H1 (cell line): ENCODE results near the gene RETSAT. TPM values are rescaled to one million over a fixed set of nuclear protein-coding genes. Genes with fewer than 3 reads are reported as not detected.

Experiments
- CTCF ChIA-PET: fragments of 300-600 bp; sonication (Branson Sonifier 250); formaldehyde crosslinking; loops from one replicate; lab custom pipeline; 2021; ENCODE audit not compliant: partially characterized antibody; lab: Charles Lee
- POLR2A ChIA-PET: fragments of 300-600 bp; sonication (Branson Sonifier 250); formaldehyde crosslinking; loops from one replicate; lab custom pipeline; 2021; ENCODE audit warnings: inconsistent platforms; ENCODE audit not compliant: partially characterized antibody; lab: Charles Lee
- DNase-seq, 2 experiments: peaks; one replicate each; pipeline versions ENCODE4 v3.0.0 to v3.0.0-alpha.2; 2010 to 2022; ENCODE audit warnings: low spot score in 2 of 2, low read depth in 1 of 2, mixed read lengths in 1 of 2
- FAIRE-seq: peaks from 2 replicates; lab custom pipeline; 2011; peaks lifted over from hg19 to GRCh38; lab: Jason Lieb, UNC
- H2AFZ ChIP-seq: 2 replicates; pipeline ENCODE4 v1.8.1; 2012; ENCODE audit warnings: low read length, inconsistent platforms
- H2AK5ac ChIP-seq: 2 replicates; pipeline ENCODE4 v1.6.1; 2013; ENCODE audit warnings: low read depth, low read length
- H2BK120ac ChIP-seq: replicated peaks from 2 replicates; pipeline ENCODE3; 2013; ENCODE audit warnings: low read depth, low read length, inconsistent platforms
- H2BK12ac ChIP-seq: 2 replicates; pipeline ENCODE4 v1.6.1; 2013; ENCODE audit warnings: low read depth, low read length
- H2BK15ac ChIP-seq: 2 replicates; pipeline ENCODE4 v1.6.1; 2013; ENCODE audit warnings: low read length
- H2BK20ac ChIP-seq: 2 replicates; pipeline ENCODE4 v1.6.1; 2013; ENCODE audit warnings: low read length
- H2BK5ac ChIP-seq: 2 replicates; pipeline ENCODE4 v1.6.1; 2013; ENCODE audit warnings: low read depth, low read length
- H3K14ac ChIP-seq: 2 replicates; pipeline ENCODE4 v1.6.1; 2013; ENCODE audit warnings: inconsistent platforms; ENCODE audit not compliant: insufficient read length
- H3K18ac ChIP-seq: 2 replicates; pipeline ENCODE4 v1.6.1; 2013; ENCODE audit warnings: low read length; ENCODE audit errors: extremely low read depth
- H3K23ac ChIP-seq: 2 replicates; pipeline ENCODE4 v1.6.1; 2013; ENCODE audit warnings: inconsistent platforms; ENCODE audit not compliant: insufficient read length
- H3K23me2 ChIP-seq: 2 replicates; pipeline ENCODE4 v1.6.1; 2013; ENCODE audit warnings: low read depth, low read length
- H3K27ac ChIP-seq: 2 replicates; pipeline ENCODE4 v1.6.1; 2011; ENCODE audit warnings: low read depth, low read length, inconsistent platforms
- H3K27me3 ChIP-seq, 4 experiments: replicated peaks in 1 of 4; 1 replicate in 1 of 4; 2 replicates in 3 of 4; pipeline versions ENCODE4 v1.6.1 to v1.8.1; 2011 to 2013; ENCODE audit warnings: low read length in 3 of 4, mild to moderate bottlenecking in 3 of 4, inconsistent platforms in 2 of 4, mixed read lengths in 2 of 4, moderate library complexity in 1 of 4; ENCODE audit not compliant: control insufficient read depth in 3 of 4, insufficient read depth in 3 of 4; ENCODE audit errors: extremely low read depth in 1 of 4
- H3K36me3 ChIP-seq, 4 experiments: 2 replicates each; pipeline versions ENCODE4 v1.6.1 to v1.8.1; 2011 to 2013; ENCODE audit warnings: mild to moderate bottlenecking in 4 of 4, low read length in 3 of 4, moderate library complexity in 2 of 4, control low read depth in 1 of 4, inconsistent platforms in 1 of 4; ENCODE audit not compliant: insufficient read depth in 4 of 4, control insufficient read depth in 2 of 4
- H3K4ac ChIP-seq: replicated peaks from 2 replicates; pipeline ENCODE3; 2013; ENCODE audit warnings: low read length, low read depth, mixed read lengths, inconsistent platforms; ENCODE audit not compliant: insufficient read length
- H3K4me1 ChIP-seq, 4 experiments: replicated peaks in 1 of 4; 1 replicate in 1 of 4; 2 replicates in 3 of 4; pipeline versions ENCODE4 v1.6.1 to v1.8.1; 2011 to 2013; ENCODE audit warnings: low read length in 3 of 4, inconsistent platforms in 2 of 4, mixed read lengths in 1 of 4; ENCODE audit not compliant: insufficient read depth in 4 of 4, control insufficient read depth in 3 of 4
- H3K4me2 ChIP-seq, 2 experiments: 2 replicates each; pipeline versions ENCODE4 v1.6.1 to v1.8.1; 2011 to 2013; ENCODE audit warnings: low read depth in 2 of 2, low read length in 2 of 2, control low read depth in 1 of 2, inconsistent platforms in 1 of 2, mild to moderate bottlenecking in 1 of 2; ENCODE audit not compliant: insufficient read depth in 1 of 2
- H3K4me3 ChIP-seq, 4 experiments: fragments of 200-600, 300-600 bp in 1 of 4; sonication (generic), shearing (Covaris generic), sonication (Bioruptor Twin) in 1 of 4; 2 replicates each; pipeline versions ENCODE4 v1.5.1 to v1.8.1; 2011 to 2016; ENCODE audit warnings: low read length in 4 of 4, low read depth in 3 of 4, control low read depth in 2 of 4, inconsistent platforms in 2 of 4, mild to moderate bottlenecking in 2 of 4, mixed read lengths in 1 of 4, moderate library complexity in 1 of 4; ENCODE audit not compliant: insufficient read depth in 2 of 4; ENCODE audit errors: extremely low read depth in 1 of 4
- H3K56ac ChIP-seq: replicated peaks from 2 replicates; pipeline ENCODE3; 2013; ENCODE audit warnings: low read depth, mild to moderate bottlenecking, mixed read lengths, low read length, inconsistent platforms; ENCODE audit not compliant: insufficient read length
- H3K79me1 ChIP-seq: 2 replicates; pipeline ENCODE4 v1.6.1; 2013; ENCODE audit warnings: low read depth, low read length, control low read depth
- H3K79me2 ChIP-seq, 2 experiments: 2 replicates each; pipeline versions ENCODE4 v1.6.1 to v1.8.1; 2012 to 2013; ENCODE audit warnings: low read length in 2 of 2, mild to moderate bottlenecking in 2 of 2, inconsistent platforms in 1 of 2; ENCODE audit not compliant: insufficient read depth in 2 of 2, control insufficient read depth in 1 of 2
- H3K9ac ChIP-seq, 4 experiments: replicated peaks in 1 of 4; 1 replicate in 1 of 4; 2 replicates in 3 of 4; pipeline versions ENCODE4 v1.6.1 to v1.8.1; 2011 to 2013; ENCODE audit warnings: low read depth in 3 of 4, low read length in 3 of 4, control low read depth in 2 of 4, mild to moderate bottlenecking in 2 of 4, moderate library complexity in 2 of 4, inconsistent platforms in 1 of 4; ENCODE audit errors: extremely low read depth in 1 of 4
- H3K9me3 ChIP-seq, 2 experiments: 2 replicates each; pipeline versions ENCODE4 v1.6.1 to v1.8.1; 2012 to 2013; ENCODE audit warnings: mild to moderate bottlenecking in 2 of 2, moderate library complexity in 2 of 2, control low read depth in 1 of 2, inconsistent platforms in 1 of 2, low read depth in 1 of 2, low read length in 1 of 2, mixed read lengths in 1 of 2; ENCODE audit not compliant: insufficient read depth in 2 of 2
- H4K20me1 ChIP-seq, 2 experiments: replicated peaks in 1 of 2; 2 replicates each; pipeline versions ENCODE3 to v1.8.1; 2011 to 2013; ENCODE audit warnings: inconsistent platforms in 2 of 2, low read length in 2 of 2, mild to moderate bottlenecking in 1 of 2; ENCODE audit not compliant: insufficient read depth in 2 of 2, control insufficient read depth in 1 of 2
- H4K5ac ChIP-seq: 2 replicates; pipeline ENCODE4 v1.6.1; 2013; ENCODE audit warnings: low read length, low read depth, mixed read lengths, inconsistent platforms; ENCODE audit not compliant: insufficient read length
- H4K8ac ChIP-seq: 2 replicates; pipeline ENCODE4 v1.8.0; 2013; ENCODE audit warnings: mild to moderate bottlenecking, moderate library complexity, low read length, inconsistent platforms; ENCODE audit not compliant: insufficient read depth; ENCODE audit errors: extremely low read depth
- H4K91ac ChIP-seq: replicated peaks from 2 replicates; pipeline ENCODE3; 2013; ENCODE audit warnings: low read length, mixed read lengths, inconsistent platforms; ENCODE audit not compliant: insufficient read length
- ASH2L ChIP-seq: fragments of 200-600, 300-600 bp; sonication (generic); IDR thresholded peaks from one replicate; pipeline ENCODE4 v1.7.1; 2017; ENCODE audit warnings: low read length
- ATF3 ChIP-seq: IDR thresholded peaks from 2 replicates; pipeline ENCODE4 v1.6.1; 2011; ENCODE audit warnings: low read depth, mild to moderate bottlenecking, low read length; ENCODE audit not compliant: insufficient read depth
- BRCA1 ChIP-seq: IDR thresholded peaks from 2 replicates; pipeline ENCODE4 v1.6.1; 2012; ENCODE audit warnings: low read depth, low read length, improper control_type of control experiment
- CHD2 ChIP-seq: IDR thresholded peaks from 2 replicates; pipeline ENCODE4 v1.6.1; 2012; ENCODE audit warnings: low read length, improper control_type of control experiment
- CREB1 ChIP-seq: IDR thresholded peaks from 2 replicates; pipeline ENCODE4 v1.6.1; 2012; ENCODE audit warnings: inconsistent platforms
- EZH2 ChIP-seq: fragments of 200-600 bp; sonication (generic); IDR thresholded peaks from 2 replicates; pipeline ENCODE4 v1.7.1; 2012; ENCODE audit warnings: low read depth, mild to moderate bottlenecking, moderate library complexity, low read length, inconsistent platforms; ENCODE audit not compliant: severe bottlenecking
- HDAC6 ChIP-seq: IDR thresholded peaks from one replicate; pipeline ENCODE4 v1.7.1; 2012; ENCODE audit warnings: low read depth, mild to moderate bottlenecking, inconsistent platforms, low read length, moderate library complexity
- PHF8 ChIP-seq: fragments of 200-600 bp; sonication (generic); conservative IDR thresholded peaks from 2 replicates; pipeline ENCODE4 v1.7.1; 2012; ENCODE audit warnings: low read depth, mild to moderate bottlenecking, inconsistent platforms, low read length, moderate library complexity
- SAP30 ChIP-seq: fragments of 300-600 bp; sonication (generic); IDR thresholded peaks from 2 replicates; pipeline ENCODE4 v1.7.1; 2012; ENCODE audit warnings: low read length, moderate library complexity, mild to moderate bottlenecking, inconsistent platforms; ENCODE audit not compliant: insufficient read depth, insufficient replicate concordance
- SIN3A ChIP-seq, 2 experiments: IDR thresholded peaks in 1 of 2; conservative IDR thresholded peaks in 1 of 2; 2 replicates each; pipeline ENCODE4 v1.6.1; 2011 to 2012; ENCODE audit warnings: low read length in 2 of 2, improper control_type of control experiment in 1 of 2, low read depth in 1 of 2, mild to moderate bottlenecking in 1 of 2
- SIX5 ChIP-seq: IDR thresholded peaks from 2 replicates; pipeline ENCODE4 v1.6.1; 2011; ENCODE audit warnings: mild to moderate bottlenecking, low read depth, low read length
- SP4 ChIP-seq: IDR thresholded peaks from 2 replicates; pipeline ENCODE4 v1.6.1; 2012; ENCODE audit warnings: low read length, inconsistent platforms
- TAF1 ChIP-seq: IDR thresholded peaks from 2 replicates; pipeline ENCODE4 v1.6.1; 2011; ENCODE audit warnings: mild to moderate bottlenecking, low read depth, low read length
- TBP ChIP-seq: IDR thresholded peaks from 2 replicates; pipeline ENCODE4 v1.6.1; 2011; ENCODE audit warnings: low read depth, low read length, improper control_type of control experiment
- TCF12 ChIP-seq: IDR thresholded peaks from 2 replicates; pipeline ENCODE4 v1.6.1; 2011; ENCODE audit warnings: low read depth, mild to moderate bottlenecking, low read length
- WGBS, 2 experiments: shearing (Covaris generic) in 1 of 2; methylation state at CpG; one replicate each; pipeline versions ENCODE4 v1.1.6 to v1.1.7; 2013 to 2015; ENCODE audit warnings: low lambda C conversion rate in 2 of 2, mixed read lengths in 2 of 2, inconsistent platforms in 1 of 2, low coverage in 1 of 2, missing lambda C conversion rate in 1 of 2; ENCODE audit not compliant: insufficient replicate concordance in 2 of 2, insufficient coverage in 1 of 2, insufficient read length in 1 of 2; ENCODE audit errors: extremely low coverage in 1 of 2, missing lambda C conversion rate in 1 of 2; 5-methylcytosine and 5-hydroxymethylcytosine counted together
- polyA plus RNA-seq, 7 experiments: library from polyadenylated mRNA; depleted of rRNA in 3 of 7; stranded (reverse) in 5 of 7; unstranded in 2 of 7; fragments of >200 nt in 5 of 7; fragments of 200-250 nt in 2 of 7; gene quantifications; 1 replicate in 5 of 7; 2 replicates in 1 of 7; 4 replicates in 1 of 7; pipeline versions ENCODE4 v1.2.1 to v1.2.3, GENCODE V29; 2011 to 2013; ENCODE audit warnings: missing spikeins in 2 of 7, mixed read lengths in 2 of 7
- total RNA-seq: library from RNA; stranded (reverse); fragmentation: NEBNext Ultra II Directional; extraction: Animal tissue kit (Norgen Biotek cat#: 25700); gene quantifications from 2 replicates; pipeline ENCODE4 v1.2.1, GENCODE V29; 2021

Gene RETSAT
- total and polyA plus RNA-seq, 2 of the 8 experiments (the other 6 are each of a cell fraction or from before 2014, with no cell fraction given) = 15.8 to 16.7 TPM

GRCh38 chr2:85369500-85369899 lies 15.2 kb upstream of the RETSAT start:
- H3K4ac ChIP-seq = no peak overlapping the region
- H3K4me2 ChIP-seq = no peak overlapping the region
- CTCF ChIA-PET = interaction anchor here (0.6 to 4.0 kb wide), 5 partner anchors 12 to 182 kb away, joined by 3 to 16 read pairs (median 6); no protein-coding TSS in a partner anchor
- no peaks in the 10 kb centered on the region for H3K9me3 ChIP-seq
- POLR2A ChIA-PET = interaction anchor here (0.8 to 2.2 kb wide), 6 partner anchors 42 to 189 kb away, joined by 3 to 9 read pairs (median 4); partner anchors contain the start of genes MAT2A and TGOLN2
- H4K91ac ChIP-seq = no peak overlapping the region
- no peak overlapping the region for H2BK12ac ChIP-seq
- no peak overlapping the region for H3K9ac ChIP-seq
- H4K5ac ChIP-seq = no peak overlapping the region
- FAIRE-seq (no peak), DNase-seq (no peak)
- H3K27ac ChIP-seq = no peak overlapping the region
- no peak overlapping the region for H2AK5ac ChIP-seq
- no peak overlapping the region for H2BK120ac ChIP-seq
- H3K23ac ChIP-seq = no peak overlapping the region
- no peak overlapping the region for H2BK5ac ChIP-seq
- no peaks in the 10 kb centered on the region for H3K4me1 ChIP-seq
- no peak overlapping the region for H2BK15ac ChIP-seq
- H3K79me2 ChIP-seq = no peaks in the 10 kb centered on the region
- H3K56ac ChIP-seq = no peak overlapping the region
- H2BK20ac ChIP-seq = no peak overlapping the region
- H3K79me1 ChIP-seq = no peaks in the 10 kb centered on the region
- H2AFZ ChIP-seq = no peak overlapping the region
- no peak overlapping the region for H3K14ac ChIP-seq
- H3K36me3 ChIP-seq = no peaks in the 10 kb centered on the region
- H3K4me3 ChIP-seq = no peak overlapping the region
- no peak overlapping the region for H4K8ac ChIP-seq
- 88% methylated on average over 5 of the region's 5 CpGs; no CpG with 5 or more reads in 1 of the 2 experiments for WGBS, 2 experiments
- H3K27me3 ChIP-seq = no peaks in the 10 kb centered on the region
- no peak overlapping the region for H3K18ac ChIP-seq
- H4K20me1 ChIP-seq = no peaks in the 10 kb centered on the region
- no peaks in the 10 kb centered on the region for H3K23me2 ChIP-seq
- TF ChIP-seq ATF3 (no peak), TBP (no peak), PHF8 (no peak), HDAC6 (no peak), TAF1 (no peak), CREB1 (no peak), SP4 (no peak), CHD2 (no peak), EZH2 (no peak), SIN3A (conservative IDR thresholded peaks at IDR 0.05 in 1 of 2, IDR thresholded peaks at IDR 0.05 in 1 of 2; ENCODE audit: low read depth in 1 of 2, low read length in 2 of 2) (no peak), SAP30 (no peak), SIX5 (no peak), BRCA1 (no peak), TCF12 (no peak), ASH2L (no peak)
